SK-N-MC (cell line): Measurements from ENCODE around the gene MMP15.

Source experiments
- EZH2 ChIP-seq: fragments of 200-600 bp; sonication (generic); IDR thresholded peaks from one replicate; pipeline ENCODE4 v1.6.1; 2017; ENCODE audit warnings: antibody characterized with exemption
- POLR2AphosphoS5 ChIP-seq: IDR thresholded peaks from 2 replicates; pipeline ENCODE4 v1.6.1; 2012; ENCODE audit warnings: mild to moderate bottlenecking, low read depth, low read length, borderline replicate concordance

DNA sequence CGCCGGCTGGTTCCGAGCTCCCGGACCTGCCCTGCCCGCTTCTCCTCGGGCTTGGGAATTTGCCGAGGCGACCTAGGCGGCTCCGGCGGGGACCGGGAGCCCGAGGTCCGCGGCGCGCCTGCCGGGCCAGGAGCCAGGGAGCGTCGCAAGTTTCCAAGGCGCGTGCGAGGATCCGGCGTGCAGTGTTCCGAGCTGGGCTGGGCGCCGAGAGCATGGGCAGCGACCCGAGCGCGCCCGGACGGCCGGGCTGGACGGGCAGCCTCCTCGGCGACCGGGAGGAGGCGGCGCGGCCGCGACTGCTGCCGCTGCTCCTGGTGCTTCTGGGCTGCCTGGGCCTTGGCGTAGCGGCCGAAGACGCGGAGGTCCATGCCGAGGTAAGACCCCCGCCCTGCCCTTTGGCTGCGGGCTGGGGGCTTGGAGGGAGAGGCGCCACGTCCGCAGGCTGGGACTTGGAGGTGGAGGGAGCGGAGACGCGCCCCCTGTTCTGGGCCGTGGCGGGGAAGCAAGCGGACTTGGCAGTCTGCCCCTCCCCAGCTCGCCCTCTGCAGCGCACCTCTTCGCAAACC is 668 bp downstream of the MMP15 start:
- TF ChIP-seq EZH2, result no peak
- no peak for TF ChIP-seq POLR2AphosphoS5
